Measurements from ENCODE around the gene MGAT4B. TPM values are rescaled to one million over a fixed set of nuclear protein-coding genes. Genes with fewer than 3 reads are reported as not detected.

Gene MGAT4B
- total RNA-seq, 4 donors from 2014 or later, result 42.5 to 58.5 (median 47.2) TPM

DNA sequence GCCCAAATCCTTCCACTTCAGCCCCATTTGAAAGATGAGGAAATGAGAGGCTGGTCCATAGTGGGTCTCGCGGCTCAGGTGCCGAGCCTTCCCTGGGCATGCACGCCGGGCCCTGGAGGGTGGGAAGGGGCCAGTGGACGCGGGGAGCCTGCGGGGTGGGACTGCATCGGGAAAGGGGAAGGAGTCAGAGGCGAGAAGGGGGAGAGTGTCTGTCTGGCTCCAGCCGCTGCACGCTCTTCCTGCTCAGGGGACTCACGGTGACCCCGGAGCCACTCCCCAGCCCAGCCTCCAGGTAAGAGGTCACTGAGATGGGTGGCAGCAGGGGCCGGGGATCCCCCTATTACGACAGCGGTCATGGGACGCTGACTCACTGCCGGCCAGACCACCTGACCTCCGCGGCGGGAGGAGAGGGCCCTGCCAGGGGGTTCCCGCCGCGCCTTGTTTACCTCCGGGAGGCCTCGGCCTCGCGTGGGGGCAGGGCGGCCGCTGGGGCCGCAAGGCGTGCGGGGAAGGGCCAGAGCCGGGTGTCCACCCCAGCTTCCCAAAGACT is 12.2 kb upstream of the MGAT4B start:
- WGBS, 2 donors (ENCODE audit: low coverage in 1 of 2), result 0% methylated on average over 1 of the region's 35 CpGs; no CpG with 5 or more reads in 1 of the 2 donors
- Histone ChIP-seq H3K36me3 (peaks cover 0 to 16% of the 10 kb centered on the region in 2 donors), H3K9me3 (no peaks in the 10 kb centered on the region), H3K27me3 (no peaks in the 10 kb centered on the region), H3K27ac (peak overlapping the region; percentile 97 to 100 (median 99)), H3K4me3 (peak overlapping the region; percentile 11 to 74), H3K4me1 (peaks cover 5 to 65% (median 43%) of the 10 kb centered on the region in 3 donors)
- peak in 1 of 2 donors; percentile 32 for TF ChIP-seq POLR2A (IDR thresholded peaks at IDR 0.05)
- peak; percentile 95 for TF ChIP-seq POLR2AphosphoS5 (IDR thresholded peaks at IDR 0.05)
- TF ChIP-seq EP300 (IDR thresholded peaks at IDR 0.05), result peak; percentile 34
- TF ChIP-seq, protein P1, sequence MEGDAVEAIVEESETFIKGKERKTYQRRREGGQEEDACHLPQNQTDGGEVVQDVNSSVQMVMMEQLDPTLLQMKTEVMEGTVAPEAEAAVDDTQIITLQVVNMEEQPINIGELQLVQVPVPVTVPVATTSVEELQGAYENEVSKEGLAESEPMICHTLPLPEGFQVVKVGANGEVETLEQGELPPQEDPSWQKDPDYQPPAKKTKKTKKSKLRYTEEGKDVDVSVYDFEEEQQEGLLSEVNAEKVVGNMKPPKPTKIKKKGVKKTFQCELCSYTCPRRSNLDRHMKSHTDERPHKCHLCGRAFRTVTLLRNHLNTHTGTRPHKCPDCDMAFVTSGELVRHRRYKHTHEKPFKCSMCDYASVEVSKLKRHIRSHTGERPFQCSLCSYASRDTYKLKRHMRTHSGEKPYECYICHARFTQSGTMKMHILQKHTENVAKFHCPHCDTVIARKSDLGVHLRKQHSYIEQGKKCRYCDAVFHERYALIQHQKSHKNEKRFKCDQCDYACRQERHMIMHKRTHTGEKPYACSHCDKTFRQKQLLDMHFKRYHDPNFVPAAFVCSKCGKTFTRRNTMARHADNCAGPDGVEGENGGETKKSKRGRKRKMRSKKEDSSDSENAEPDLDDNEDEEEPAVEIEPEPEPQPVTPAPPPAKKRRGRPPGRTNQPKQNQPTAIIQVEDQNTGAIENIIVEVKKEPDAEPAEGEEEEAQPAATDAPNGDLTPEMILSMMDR (IDR thresholded peaks at IDR 0.05), result no peak
- ATAC-seq, result peak; percentile 79

DNA sequence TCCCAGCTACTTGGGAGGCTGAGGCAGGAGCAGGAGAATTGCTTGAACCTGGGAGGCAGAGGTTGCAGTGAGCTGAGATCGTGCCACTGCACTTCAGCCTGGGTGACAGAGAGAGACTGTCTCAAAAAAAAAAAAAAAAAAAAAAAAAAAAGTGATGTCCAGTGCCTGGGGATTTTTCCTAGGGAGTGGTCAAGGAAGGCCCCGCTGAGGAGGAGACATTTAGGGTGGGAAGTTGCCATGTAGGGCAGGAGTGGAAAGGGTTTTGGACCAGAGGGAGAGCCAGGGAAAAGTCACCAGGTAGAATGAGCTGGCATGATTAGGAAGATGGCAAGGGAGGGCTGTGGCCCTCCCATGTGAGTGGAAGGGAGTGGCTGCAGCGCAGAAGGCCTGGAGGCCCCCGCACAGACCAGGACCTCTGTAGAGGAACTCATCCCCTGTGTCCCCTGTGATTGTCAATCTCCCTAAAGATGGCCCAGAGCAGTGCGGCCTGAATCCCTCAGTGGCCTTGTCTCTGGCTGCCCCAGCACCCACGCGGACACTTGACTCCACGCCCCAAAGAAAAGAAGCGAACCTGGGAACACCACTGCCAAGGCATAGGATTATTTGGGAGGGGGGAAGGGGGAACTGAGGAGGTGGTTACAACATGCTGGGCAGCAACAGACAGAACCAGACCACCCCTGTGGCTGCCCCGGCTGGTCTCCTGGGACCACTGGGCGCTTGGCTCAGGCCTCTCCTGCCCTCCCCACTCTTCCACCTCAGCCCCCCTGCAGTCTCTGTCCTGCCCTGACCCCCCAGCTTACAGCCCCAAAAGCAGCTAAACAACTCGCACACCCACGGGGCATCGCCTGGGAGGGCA is 11.5 kb upstream of the MGAT4B start:
- no peak for ATAC-seq
- 14 to 40% methylated on average over 1 to 2 of the region's 14 CpGs for WGBS, 2 donors (ENCODE audit: low coverage in 1 of 2)
- Histone ChIP-seq H3K4me3 (peak overlapping the region; percentile 11 to 74), H3K4me1 (peaks cover 5 to 58% (median 39%) of the 10 kb centered on the region in 3 donors), H3K9me3 (no peaks in the 10 kb centered on the region), H3K27ac (peak overlapping the region; percentile 97 to 100 (median 99)), H3K36me3 (peaks cover 0 to 17% of the 10 kb centered on the region in 2 donors), H3K27me3 (no peaks in the 10 kb centered on the region)
- TF ChIP-seq, protein P1 (IDR thresholded peaks at IDR 0.05), result no peak
- TF ChIP-seq POLR2A (IDR thresholded peaks at IDR 0.05) (no peak), EP300 (IDR thresholded peaks at IDR 0.05) (no peak), POLR2AphosphoS5 (IDR thresholded peaks at IDR 0.05) (no peak)

DNA sequence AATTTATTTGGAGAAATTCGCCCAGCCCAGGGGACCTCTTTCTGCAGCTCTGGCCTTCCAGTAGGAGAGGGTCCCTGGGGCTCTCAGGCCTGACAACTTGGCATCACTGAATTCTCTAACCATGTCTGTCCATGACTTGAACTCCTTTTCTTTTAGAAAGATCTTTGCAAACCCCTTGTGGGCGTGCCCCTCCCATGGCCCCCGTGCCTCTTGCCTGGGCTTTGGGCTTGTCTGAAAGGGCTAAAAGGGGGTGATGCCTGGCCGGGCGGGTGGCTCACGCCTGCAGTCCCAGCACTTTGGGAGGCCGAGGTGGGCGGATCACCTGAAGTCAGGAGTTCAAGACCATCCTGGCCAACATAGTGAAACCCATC is 10.8 kb upstream of the MGAT4B start:
- H3K9me3 ChIP-seq, result no peaks in the 10 kb centered on the region
- H3K27me3 ChIP-seq, result no peaks in the 10 kb centered on the region
- H3K36me3 ChIP-seq, result peaks cover 0 to 17% of the 10 kb centered on the region in 2 donors
- ATAC-seq, result no peak
- 83% methylated on average over 4 of the region's 8 CpGs; no CpG with 5 or more reads in 1 of the 2 donors for WGBS, 2 donors (ENCODE audit: low coverage in 1 of 2)
- TF ChIP-seq EP300 (IDR thresholded peaks at IDR 0.05), result no peak
- peak overlapping the region in 3 of 4 donors; percentile 56 to 99 (median 97) for H3K27ac ChIP-seq
- H3K4me1 ChIP-seq, result peaks cover 3 to 51% (median 33%) of the 10 kb centered on the region in 3 donors
- H3K4me3 ChIP-seq, result peak overlapping the region; percentile 48 to 65

DNA sequence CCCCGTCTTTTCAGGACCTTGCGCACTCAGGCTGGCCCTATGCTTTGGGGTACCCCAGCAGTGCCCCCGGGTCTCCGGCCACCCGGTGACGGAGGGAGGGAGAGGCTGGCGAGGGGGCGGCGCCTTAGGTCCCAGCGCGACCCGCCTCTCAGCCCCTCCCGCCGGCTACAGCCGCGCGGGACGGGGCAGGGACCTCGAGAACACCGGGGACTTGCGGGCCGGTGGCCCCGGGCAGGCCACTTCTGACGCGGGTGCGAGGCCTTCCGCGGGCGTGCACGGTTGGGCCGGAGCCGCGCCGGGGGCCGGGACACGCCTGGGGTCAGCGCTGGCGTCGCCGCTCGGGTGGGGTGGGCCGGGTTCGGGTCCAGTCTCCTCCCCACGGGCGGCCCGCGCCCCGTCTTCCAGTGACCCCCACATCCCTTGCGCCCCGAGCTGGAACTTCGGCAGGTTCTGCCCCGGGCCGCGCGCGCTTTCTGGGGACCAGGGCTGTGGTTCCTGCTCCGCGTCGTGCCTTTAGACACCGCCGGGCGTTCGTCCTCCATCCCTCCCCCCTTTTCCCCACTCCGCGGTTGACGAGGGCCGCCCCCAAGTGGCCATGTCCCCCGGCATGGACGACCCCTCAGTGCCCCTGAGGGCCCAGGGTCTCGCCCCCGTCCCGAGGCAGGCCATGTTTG is 10.3 kb upstream of the MGAT4B start:
- TF ChIP-seq POLR2AphosphoS5 (IDR thresholded peaks at IDR 0.05), result no peak
- TF ChIP-seq, protein P1 (IDR thresholded peaks at IDR 0.05), result peak in 2 of 4 experiments; percentile 12 to 34
- Histone ChIP-seq H3K36me3 (peaks cover 0 to 19% of the 10 kb centered on the region in 2 donors), H3K4me3 (peak overlapping the region; percentile 48 to 65), H3K27ac (peak overlapping the region in 3 of 4 donors; percentile 56 to 99 (median 97)), H3K9me3 (no peaks in the 10 kb centered on the region), H3K27me3 (no peaks in the 10 kb centered on the region), H3K4me1 (peaks cover 3 to 46% (median 29%) of the 10 kb centered on the region in 3 donors)
- ATAC-seq, result no peak
- 0% methylated on average over 8 of the region's 72 CpGs; no CpG with 5 or more reads in 1 of the 2 donors for WGBS, 2 donors (ENCODE audit: low coverage in 1 of 2)

DNA sequence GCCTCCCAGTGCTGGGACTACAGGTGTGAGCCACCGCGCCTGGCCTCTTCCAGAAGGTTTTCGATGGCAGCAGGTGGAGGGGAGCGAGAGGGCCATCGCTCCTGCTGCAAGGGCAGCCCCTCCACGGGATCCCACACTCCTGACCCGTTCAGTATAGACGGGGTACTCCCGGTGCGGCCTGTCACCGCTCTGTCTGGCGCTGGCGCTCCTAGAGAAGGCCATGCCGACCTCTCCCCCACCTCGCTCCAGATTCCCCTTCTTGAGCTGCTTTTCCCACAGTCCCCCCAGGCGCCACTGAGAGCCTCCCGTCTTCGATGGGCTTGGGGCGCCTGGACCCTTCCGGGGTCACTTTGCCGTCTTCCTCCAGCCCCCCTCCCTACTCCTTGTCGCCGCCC is 9.7 kb upstream of the MGAT4B start:
- H3K9me3 ChIP-seq, result no peaks in the 10 kb centered on the region
- TF ChIP-seq, protein P1 (IDR thresholded peaks at IDR 0.05), result no peak
- TF ChIP-seq EP300 (IDR thresholded peaks at IDR 0.05), result no peak
- TF ChIP-seq POLR2AphosphoS5 (IDR thresholded peaks at IDR 0.05), result no peak
- no peak for TF ChIP-seq POLR2A (IDR thresholded peaks at IDR 0.05)
- peak overlapping the region in 3 of 4 donors; percentile 56 to 99 (median 97) for H3K27ac ChIP-seq
- no peak for ATAC-seq
- WGBS, 2 donors (ENCODE audit: low coverage in 1 of 2), result 51 to 69% methylated on average over 11 to 12 of the region's 23 CpGs
- peak overlapping the region; percentile 48 to 65 for H3K4me3 ChIP-seq
- H3K27me3 ChIP-seq, result no peaks in the 10 kb centered on the region
- H3K36me3 ChIP-seq, result peaks cover 0 to 23% of the 10 kb centered on the region in 2 donors
- H3K4me1 ChIP-seq, result peaks cover 3 to 45% (median 29%) of the 10 kb centered on the region in 3 donors
